ENCODE data around the gene EML4.
A peak's percentile ranks its signal among the peaks of the same experiment; 100 is the strongest.
"Not testable (repeated sequence)": the region's sequence is repeated elsewhere in the genome, so short reads cannot be mapped to it uniquely, and the experiment has no call there.

Gene EML4

GRCh38 chr2:42169874-42170521 lies 845 bp downstream of the EML4 start:
- no peak for TF ChIP-seq CTCF (IDR thresholded peaks at IDR 0.05; ENCODE audit: borderline replicate concordance, control extremely low read depth, extremely low read depth, insufficient read depth, missing control alignments)
- in situ Hi-C loops (cut with MboI; ENCODE audit: low sequenced_read_pairs, unreplicated experiment): no loop called here
- DNase-seq (ENCODE audit: low spot score): peak; percentile 40

- no peak for TF ChIP-seq CTCF (IDR thresholded peaks at IDR 0.05; ENCODE audit: borderline replicate concordance, control extremely low read depth, extremely low read depth, insufficient read depth, missing control alignments)
- in situ Hi-C loops (cut with MboI; ENCODE audit: low sequenced_read_pairs, unreplicated experiment): no loop called here
Observed at GRCh38 chr2:42170619-42171395, 1.7 kb downstream of the EML4 start.

GRCh38 chr2:42171396-42171980 lies 2.3 kb downstream of the EML4 start:
- in situ Hi-C loops (cut with MboI; ENCODE audit: low sequenced_read_pairs, unreplicated experiment): no loop called here
- peak; percentile 54 for DNase-seq (ENCODE audit: low spot score)
- no peak for TF ChIP-seq CTCF (IDR thresholded peaks at IDR 0.05; ENCODE audit: borderline replicate concordance, control extremely low read depth, extremely low read depth, insufficient read depth, missing control alignments)

More at GRCh38 chr2:42170619-42171395, 1.7 kb downstream of the EML4 start:
- no peak for DNase-seq (ENCODE audit: low spot score)

GRCh38 chr2:42172020-42172419 lies 2.9 kb downstream of the EML4 start:
- no peak for DNase-seq (ENCODE audit: low spot score)
- no peak for TF ChIP-seq CTCF (IDR thresholded peaks at IDR 0.05; ENCODE audit: borderline replicate concordance, control extremely low read depth, extremely low read depth, insufficient read depth, missing control alignments)
- in situ Hi-C loops (cut with MboI; ENCODE audit: low sequenced_read_pairs, unreplicated experiment): no loop called here

- no peak for TF ChIP-seq CTCF (IDR thresholded peaks at IDR 0.05; ENCODE audit: borderline replicate concordance, control extremely low read depth, extremely low read depth, insufficient read depth, missing control alignments)
- no peak for DNase-seq (ENCODE audit: low spot score)
- in situ Hi-C loops (cut with MboI; ENCODE audit: low sequenced_read_pairs, unreplicated experiment): no loop called here
Observed at GRCh38 chr2:42172566-42172965, 3.4 kb downstream of the EML4 start.

DNA sequence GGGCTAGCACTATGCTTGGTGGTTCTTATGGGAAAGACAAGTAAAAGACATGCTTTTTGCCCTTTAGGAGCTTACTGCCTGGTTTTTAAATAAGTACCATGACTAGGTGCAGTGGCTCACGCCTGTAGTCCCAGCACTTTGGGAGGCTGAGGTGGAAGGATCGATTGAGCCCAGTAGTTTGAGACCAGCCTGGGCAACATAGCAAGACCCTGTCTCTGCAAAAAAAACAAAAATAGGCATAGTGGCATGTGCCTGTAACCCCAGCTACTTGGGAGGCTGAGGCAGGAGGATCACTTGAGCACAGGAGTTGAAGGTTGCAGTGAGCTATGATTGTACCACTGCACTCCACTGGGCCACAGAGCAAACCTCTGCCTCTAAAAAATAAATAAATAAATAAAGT lies 4.3 kb downstream of the EML4 start:
- in situ Hi-C loops (cut with MboI; ENCODE audit: low sequenced_read_pairs, unreplicated experiment); DNase-seq (ENCODE audit: low spot score): not testable (repeated sequence)

All from GM13976 (cell line).